HUES6 (cell line): ENCODE measurements around the gene SNAPC2.

Experiments
- H3K27ac ChIP-seq: 2 replicates; pipeline ENCODE4 v1.7.0; 2013; ENCODE audit warnings: low read depth, mild to moderate bottlenecking, low read length, inconsistent platforms
- H3K27me3 ChIP-seq: 2 replicates; pipeline ENCODE4 v1.6.1; 2013; ENCODE audit warnings: low read length; ENCODE audit not compliant: control insufficient read depth, insufficient read depth
- H3K36me3 ChIP-seq: 2 replicates; pipeline ENCODE4 v1.6.1; 2013; ENCODE audit warnings: low read length; ENCODE audit not compliant: control insufficient read depth, insufficient read depth
- H3K4me1 ChIP-seq: 2 replicates; pipeline ENCODE4 v1.6.1; 2013; ENCODE audit warnings: low read length; ENCODE audit not compliant: control insufficient read depth, insufficient read depth
- H3K4me3 ChIP-seq: 2 replicates; pipeline ENCODE4 v1.5.1; 2013; ENCODE audit warnings: low read depth, low read length
- H3K9ac ChIP-seq: one replicate; pipeline ENCODE4 v1.6.1; 2013; ENCODE audit warnings: mild to moderate bottlenecking, low read length
- H3K9me3 ChIP-seq: 2 replicates; pipeline ENCODE4 v1.6.1; 2013; ENCODE audit warnings: low read depth, low read length; ENCODE audit not compliant: control insufficient read depth, insufficient read depth

Gene SNAPC2

DNA sequence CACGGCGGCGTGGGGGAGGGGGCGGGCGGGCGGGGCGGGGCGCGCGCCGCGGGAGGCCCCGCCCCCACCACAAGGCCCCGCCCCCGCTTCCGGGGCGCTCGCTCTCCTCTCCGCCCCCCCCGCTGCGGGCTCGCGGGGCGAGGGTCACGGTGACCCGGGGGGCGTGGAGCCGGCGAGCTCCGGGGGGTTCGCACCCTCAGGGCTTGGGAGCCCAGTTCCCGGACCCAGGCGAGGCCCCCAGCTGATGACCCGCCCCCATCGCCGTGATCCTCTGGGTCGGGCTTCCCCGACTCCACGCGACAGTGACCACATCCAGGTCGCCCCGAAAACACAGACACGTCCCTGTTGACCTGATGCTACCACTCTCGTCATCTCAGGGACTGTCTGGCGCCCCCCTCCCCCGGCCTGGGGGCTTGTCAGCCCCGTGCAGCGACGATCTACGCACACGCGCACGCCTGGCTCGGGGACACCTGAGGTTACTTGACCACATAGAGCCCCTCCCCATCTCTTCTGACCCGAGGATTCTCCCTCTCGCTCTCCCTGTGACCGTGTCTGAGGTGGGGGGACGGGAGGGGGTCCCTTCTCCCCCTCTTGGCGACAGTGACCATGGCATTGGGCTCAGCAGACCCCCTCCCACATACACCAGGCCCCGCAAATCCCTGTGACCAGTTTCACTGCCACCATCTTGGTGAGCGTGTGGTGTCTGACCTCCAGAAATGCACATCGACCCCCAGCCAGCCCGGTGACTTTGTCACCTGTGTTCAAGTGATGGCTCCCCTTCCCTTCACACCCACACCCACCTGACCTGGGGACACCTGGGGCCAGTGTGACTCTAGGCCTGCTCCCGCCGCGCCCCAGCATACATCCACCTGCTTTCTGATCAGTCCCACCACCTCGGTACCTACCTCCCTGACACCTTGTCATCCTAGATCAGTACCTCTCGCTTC is 15.8 kb upstream of the SNAPC2 start:
- Histone ChIP-seq H3K4me1 (peaks cover 16% of the 10 kb centered on the region), H3K36me3 (peaks cover 13% of the 10 kb centered on the region), H3K4me3 (peak overlapping the region; percentile 93), H3K9ac (peak overlapping the region; percentile 83), H3K27me3 (no peaks in the 10 kb centered on the region), H3K9me3 (no peaks in the 10 kb centered on the region), H3K27ac (peak overlapping the region; percentile 28; the same call in 1 of the 2 replicates)

DNA sequence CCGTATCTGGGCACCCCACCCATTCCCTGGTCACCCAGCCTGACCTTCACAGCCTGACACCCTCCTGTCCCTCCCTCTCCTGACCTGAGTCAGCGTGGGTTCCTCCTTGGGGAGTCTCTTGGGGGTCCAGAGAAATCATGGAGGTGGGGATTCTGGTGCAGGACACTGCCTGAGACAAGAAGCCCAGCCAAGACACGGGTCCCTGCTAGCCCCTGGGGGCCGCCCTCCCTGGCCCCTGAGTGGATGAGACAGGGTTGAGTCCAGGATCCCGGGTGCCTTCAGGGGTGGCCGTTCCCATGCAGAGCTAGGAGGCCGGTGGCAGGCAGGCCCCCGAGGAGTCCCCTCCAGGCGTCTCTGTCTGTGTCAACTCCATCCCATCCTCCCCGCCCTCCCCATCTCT is 14.9 kb upstream of the SNAPC2 start:
- peaks cover 16% of the 10 kb centered on the region for H3K4me1 ChIP-seq
- no peak overlapping the region for H3K27ac ChIP-seq
- H3K36me3 ChIP-seq = peaks cover 12% of the 10 kb centered on the region
- H3K9me3 ChIP-seq = no peaks in the 10 kb centered on the region
- no peak overlapping the region for H3K9ac ChIP-seq
- no peak overlapping the region for H3K4me3 ChIP-seq
- H3K27me3 ChIP-seq = no peaks in the 10 kb centered on the region

- H3K4me3 ChIP-seq = 0 out of 2 replicates have a peak overlapping the region, but pooled peaks have one; percentile 10
These were observed 14.3 kb upstream of the SNAPC2 start for GRCh38 chr19:7905859-7906258.

GRCh38 chr19:7907122-7907521 is 13.0 kb upstream of the SNAPC2 start:
- Histone ChIP-seq H3K4me1 (peaks cover 16% of the 10 kb centered on the region), H3K27ac (no peak overlapping the region), H3K27me3 (no peaks in the 10 kb centered on the region), H3K9ac (no peak overlapping the region), H3K4me3 (no peak overlapping the region), H3K36me3 (peaks cover 26% of the 10 kb centered on the region), H3K9me3 (no peaks in the 10 kb centered on the region)

More at GRCh38 chr19:7905859-7906258, 14.3 kb upstream of the SNAPC2 start:
- H3K9ac ChIP-seq = no peak overlapping the region
- peaks cover 16% of the 10 kb centered on the region for H3K36me3 ChIP-seq
- H3K27me3 ChIP-seq = no peaks in the 10 kb centered on the region
- no peak overlapping the region for H3K27ac ChIP-seq
- H3K4me1 ChIP-seq = peaks cover 16% of the 10 kb centered on the region
- H3K9me3 ChIP-seq = no peaks in the 10 kb centered on the region

DNA sequence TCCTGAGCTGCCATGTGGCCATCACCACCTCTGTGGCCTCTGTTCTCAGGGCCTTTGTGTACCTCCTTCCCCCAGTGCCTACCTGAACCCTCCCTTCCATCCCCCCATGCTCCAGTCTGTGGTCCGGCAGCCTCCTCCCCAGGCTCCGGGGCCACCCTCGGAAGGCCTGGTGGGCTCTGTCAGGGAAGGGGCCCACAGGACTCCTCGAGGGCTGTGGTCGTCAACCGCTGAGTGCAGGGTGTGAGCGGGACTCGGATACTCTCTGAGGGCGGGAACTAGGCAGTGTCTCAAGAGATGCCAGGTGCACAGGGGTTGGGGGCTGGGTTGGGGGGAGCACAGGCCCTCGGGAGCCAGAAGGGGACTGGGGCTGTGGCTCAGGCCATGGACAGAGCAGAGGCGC is 12.6 kb upstream of the SNAPC2 start:
- Histone ChIP-seq H3K9me3 (no peaks in the 10 kb centered on the region), H3K4me3 (no peak overlapping the region), H3K27ac (no peak overlapping the region), H3K36me3 (peaks cover 29% of the 10 kb centered on the region), H3K9ac (no peak overlapping the region), H3K27me3 (no peaks in the 10 kb centered on the region), H3K4me1 (peaks cover 14% of the 10 kb centered on the region)

GRCh38 chr19:7908078-7908699 is 11.9 kb upstream of the SNAPC2 start:
- Histone ChIP-seq H3K4me1 (peaks cover 8% of the 10 kb centered on the region; the same call in 1 of the 2 replicates), H3K27ac (no peak overlapping the region), H3K36me3 (peaks cover 32% of the 10 kb centered on the region), H3K27me3 (no peaks in the 10 kb centered on the region), H3K9me3 (no peaks in the 10 kb centered on the region), H3K4me3 (no peak overlapping the region), H3K9ac (no peak overlapping the region)

DNA sequence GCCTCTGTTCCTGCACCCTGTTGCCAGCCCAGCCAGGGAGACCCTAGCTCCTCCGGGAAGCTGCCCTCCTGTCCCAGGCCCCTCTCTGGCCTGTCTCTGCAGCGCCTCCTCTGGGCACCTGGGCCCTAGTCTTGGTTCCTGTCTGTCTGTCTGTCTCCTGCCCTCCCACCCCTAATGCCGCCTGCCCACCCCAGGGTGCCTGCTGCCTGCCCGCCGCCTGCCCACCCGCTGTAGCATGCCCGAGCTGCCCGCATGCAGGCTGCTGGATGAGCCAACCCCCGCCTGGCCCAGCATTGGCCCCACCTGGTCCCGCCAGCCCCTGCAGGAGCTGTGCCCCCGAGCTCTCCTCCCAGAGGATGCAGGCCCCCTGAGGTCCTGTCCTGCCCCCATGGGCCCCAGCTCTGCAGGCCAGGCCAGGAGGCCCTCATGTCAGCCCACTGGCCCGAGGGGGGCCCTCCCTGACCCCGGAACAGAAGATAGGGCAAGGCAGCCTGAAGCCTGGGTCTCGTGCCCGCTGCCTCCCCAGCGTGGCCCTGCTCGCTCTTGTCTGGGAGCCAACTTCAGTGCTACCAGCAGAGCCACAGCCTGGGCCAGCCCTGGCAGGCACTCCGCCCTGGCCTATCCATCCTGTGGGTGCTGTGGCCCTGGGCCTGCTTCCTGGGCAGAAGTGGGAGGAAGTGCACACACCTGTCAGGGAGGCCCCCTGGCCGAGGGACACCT is 11.2 kb upstream of the SNAPC2 start:
- H3K27me3 ChIP-seq = no peaks in the 10 kb centered on the region
- H3K27ac ChIP-seq = no peak overlapping the region
- peaks cover 32% of the 10 kb centered on the region for H3K36me3 ChIP-seq
- no peak overlapping the region for H3K4me3 ChIP-seq
- H3K4me1 ChIP-seq = peaks cover 8% of the 10 kb centered on the region; the same call in 1 of the 2 replicates
- H3K9ac ChIP-seq = no peak overlapping the region
- H3K9me3 ChIP-seq = no peaks in the 10 kb centered on the region

GRCh38 chr19:7909471-7910067 is 10.6 kb upstream of the SNAPC2 start:
- Histone ChIP-seq H3K4me1 (peaks cover 7% of the 10 kb centered on the region; the same call in 1 of the 2 replicates), H3K27me3 (peaks cover 2% of the 10 kb centered on the region), H3K36me3 (peaks cover 32% of the 10 kb centered on the region), H3K9me3 (no peaks in the 10 kb centered on the region), H3K27ac (no peak overlapping the region), H3K4me3 (no peak overlapping the region), H3K9ac (no peak overlapping the region)

GRCh38 chr19:7910321-7911161 is 9.6 kb upstream of the SNAPC2 start:
- H3K27ac ChIP-seq = no peak overlapping the region
- peaks cover 12% of the 10 kb centered on the region for H3K27me3 ChIP-seq
- H3K36me3 ChIP-seq = peaks cover 32% of the 10 kb centered on the region
- H3K9me3 ChIP-seq = no peaks in the 10 kb centered on the region
- no peak overlapping the region for H3K9ac ChIP-seq
- H3K4me1 ChIP-seq = no peaks in the 10 kb centered on the region
- no peak overlapping the region for H3K4me3 ChIP-seq
